NCI-H345 (cell line): ENCODE data around the gene RPL19.

Source experiments
- DNase-seq: peaks from one replicate; lab custom pipeline; 2025; lab: John Stamatoyannopoulos, UW

Gene RPL19

DNA sequence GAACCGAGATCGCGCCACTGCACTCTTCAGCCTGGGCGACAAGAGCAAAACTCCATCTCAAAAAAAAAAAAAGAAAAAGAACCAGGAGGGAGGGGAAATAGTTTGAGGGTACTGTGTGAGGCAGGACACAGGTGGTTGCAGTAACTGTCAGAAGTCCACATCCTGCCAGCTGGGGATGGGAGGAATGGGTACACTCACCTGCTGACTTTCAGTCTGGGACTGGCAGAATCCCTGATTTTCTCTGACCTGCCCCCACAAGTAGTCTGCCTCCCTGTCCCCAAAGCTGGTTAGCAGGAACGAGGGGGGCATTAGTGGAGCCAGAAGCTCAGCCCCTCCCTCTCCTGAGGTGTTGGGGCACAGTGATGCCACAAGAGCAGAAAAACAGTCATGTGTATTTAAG is 27.0 kb upstream of the RPL19 start:
- DNase-seq, result no peak

DNA sequence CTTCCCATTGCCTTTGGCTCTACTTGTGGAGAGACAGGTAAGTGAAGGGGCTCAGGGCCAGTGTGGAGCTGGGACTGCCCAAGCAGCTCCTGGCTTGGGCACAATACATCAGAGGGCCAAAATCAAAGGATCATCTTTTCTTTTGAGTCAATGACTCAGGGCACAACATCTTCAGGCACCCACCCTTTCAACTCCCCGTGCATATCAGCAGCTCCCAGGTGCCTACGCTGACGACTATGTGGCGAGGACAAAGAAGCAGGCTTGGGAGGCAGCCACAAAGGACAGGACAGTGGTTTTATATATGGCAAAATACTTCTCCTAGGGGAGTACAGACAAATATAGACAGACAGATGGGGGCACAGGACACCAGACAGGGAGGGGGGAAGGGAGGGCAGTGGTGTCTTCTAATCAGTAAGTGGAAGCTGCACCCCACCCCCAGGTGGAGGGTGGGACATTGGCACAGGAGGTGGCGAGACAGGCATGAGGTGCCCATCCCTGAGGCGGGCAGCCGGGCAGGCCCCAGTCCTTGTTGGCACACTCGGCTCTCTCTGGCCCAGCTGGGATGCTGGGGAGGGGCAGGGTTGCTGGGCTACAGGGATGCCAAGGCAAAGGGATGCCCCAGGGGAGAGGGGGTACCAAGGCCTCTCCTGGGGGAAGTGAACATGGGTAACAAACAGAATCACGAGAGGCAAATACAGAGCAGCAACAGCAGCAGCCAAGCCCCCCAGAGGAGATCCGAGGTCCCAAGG is 26.4 kb upstream of the RPL19 start:
- no peak for DNase-seq

DNA sequence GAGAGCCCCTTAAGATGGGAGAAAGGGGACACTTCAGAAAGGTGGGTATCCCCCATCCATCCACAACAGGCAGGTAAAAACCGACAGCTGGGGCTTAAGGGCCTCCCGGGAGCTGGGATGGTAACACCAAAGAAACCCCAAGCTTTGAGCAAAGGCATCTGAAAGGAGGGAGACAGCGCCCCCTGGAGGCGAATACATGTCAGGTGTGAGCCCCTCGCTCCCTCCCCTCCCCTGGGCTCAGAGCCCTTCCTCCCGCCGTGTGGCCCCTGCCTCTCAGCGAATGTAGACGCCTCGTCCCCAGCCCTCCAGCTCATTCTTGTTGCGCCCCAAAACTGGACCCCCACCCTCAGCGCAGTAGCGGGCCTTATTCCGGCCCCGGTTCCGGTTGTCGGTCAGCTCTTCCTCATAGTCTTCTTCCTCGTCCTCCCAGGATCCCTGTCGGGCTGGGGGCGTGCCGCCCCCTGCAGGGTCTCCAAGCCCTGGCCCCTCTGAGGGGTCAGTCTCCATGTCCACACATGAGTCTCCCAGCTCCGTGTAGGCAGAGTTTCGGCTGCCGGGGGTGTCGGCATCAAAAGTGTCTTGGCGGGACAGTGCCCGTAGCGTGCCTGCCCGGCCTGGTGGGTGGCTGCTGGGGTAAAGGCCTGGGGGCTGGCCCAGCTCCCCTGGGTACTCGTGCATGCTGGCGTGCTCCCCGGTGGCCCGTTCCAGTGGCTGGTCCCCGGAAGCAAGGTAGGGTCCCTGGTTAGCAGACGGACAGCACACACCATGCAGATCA is 25.0 kb upstream of the RPL19 start:
- peak; percentile 40 for DNase-seq

DNA sequence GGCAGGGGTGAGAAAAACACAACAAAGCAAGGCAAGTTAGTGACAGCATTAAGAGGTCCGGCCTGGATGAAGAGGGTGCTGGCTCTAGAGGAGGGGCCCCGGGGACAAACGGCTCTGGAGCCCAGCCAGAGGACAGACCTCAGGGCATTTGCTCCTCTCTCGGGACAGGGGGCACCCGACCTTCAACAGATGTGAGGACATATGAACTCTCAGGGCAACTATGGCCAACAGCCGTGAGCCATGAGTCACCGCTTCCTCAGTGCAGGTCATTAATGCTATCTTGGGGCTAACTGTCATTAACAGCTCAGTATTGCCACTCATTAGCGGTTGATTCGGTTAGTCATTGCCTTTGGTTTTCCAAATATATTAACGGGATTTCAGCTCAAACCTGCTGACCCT is 24.4 kb upstream of the RPL19 start:
- DNase-seq, result no peak

DNA sequence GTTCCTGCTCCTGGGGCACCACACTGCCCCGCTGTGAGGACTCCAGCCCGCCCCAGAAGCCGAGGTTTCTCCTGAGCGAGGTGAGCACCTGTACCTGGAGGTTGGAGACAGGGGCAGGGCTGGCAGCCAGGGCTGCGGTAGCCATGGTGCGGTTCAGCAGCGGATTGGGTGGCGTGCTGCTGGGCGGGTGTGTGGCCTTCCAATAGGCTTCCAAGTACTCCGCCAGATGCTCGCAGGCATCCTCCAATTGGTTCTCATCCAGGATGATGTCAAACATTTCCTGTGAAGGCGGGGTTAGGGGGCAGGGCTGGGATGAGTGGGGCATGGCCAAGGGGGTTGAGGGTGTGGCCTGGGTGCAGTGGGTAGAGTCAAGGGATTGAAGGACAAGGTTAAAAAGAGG is 22.8 kb upstream of the RPL19 start:
- no peak for DNase-seq

DNA sequence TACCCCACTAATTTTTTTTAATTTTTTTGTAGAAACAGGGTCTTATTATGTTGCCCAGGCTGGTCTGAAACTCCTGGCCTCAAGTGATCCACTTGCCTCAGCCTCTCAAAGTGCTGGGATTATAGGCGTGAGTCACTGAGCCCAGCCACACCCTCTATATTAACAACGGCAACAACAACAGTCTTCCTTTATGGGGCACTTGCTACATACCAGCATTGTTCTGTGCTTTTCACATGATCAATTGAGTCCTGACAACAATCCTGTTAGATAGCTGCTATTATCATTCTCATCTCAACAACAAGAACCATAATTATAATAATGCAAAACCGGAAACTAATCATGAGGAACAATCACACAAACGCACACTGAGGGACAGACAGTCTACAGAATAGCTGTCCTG is 21.5 kb upstream of the RPL19 start:
- no peak for DNase-seq

DNA sequence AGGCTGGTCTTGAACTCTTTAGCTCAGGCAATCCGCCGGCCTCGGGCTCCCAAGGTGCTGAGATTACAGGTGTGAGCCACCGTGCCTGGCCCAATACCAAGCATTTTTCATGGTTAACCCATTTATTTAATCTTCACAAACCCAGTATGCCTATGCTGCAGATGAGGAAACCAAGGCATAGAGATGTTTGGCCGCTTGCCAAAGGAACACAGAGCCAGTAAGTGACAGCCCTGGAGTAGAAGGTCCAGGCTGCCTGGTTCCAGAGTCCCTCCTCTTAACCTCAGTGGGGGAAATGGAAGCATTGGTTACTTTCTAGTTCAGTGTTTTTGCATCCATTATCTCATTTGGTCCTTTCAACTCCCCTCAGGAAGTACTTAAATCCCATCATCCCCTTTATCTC is 18.8 kb upstream of the RPL19 start:
- no peak for DNase-seq

DNA sequence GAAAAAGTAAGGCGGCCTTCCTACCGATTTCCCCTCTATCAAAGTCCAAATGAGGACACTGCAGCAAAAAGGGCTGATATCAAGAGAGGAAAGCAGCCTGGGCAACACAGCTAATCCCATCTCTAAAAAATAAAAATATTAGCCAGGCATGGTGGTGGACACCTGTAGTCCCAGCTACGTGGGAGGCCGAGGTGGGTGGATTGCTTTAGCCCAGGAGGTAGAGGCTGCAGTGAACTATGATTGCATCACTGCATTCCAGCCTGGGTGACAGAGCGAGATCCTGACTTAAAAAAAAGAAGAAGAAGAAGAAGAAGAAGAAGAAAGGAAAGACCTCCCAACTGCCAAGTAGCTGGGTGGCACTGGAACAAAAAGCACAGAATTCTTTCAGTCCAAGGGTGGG is 17.0 kb upstream of the RPL19 start:
- no peak for DNase-seq

DNA sequence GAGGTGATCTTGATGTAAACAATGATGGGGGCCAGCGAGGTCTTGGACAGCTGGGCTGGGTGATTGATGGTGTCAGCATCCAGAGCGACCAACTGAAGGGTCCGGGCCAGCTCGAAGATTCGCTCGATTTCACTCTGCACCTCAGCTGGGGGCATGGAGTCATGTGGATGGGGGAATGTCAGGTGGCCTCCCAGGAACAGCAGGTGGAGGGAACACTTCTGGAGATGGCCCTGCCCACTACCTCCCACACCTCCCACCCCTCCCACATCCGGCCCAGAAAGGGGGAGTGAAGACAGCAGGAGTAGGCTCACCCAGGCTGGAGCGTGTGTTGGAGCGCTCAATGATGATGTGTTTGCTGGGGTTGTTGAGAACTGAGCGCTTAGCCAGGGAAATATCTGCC is 16.4 kb upstream of the RPL19 start:
- no peak for DNase-seq

DNA sequence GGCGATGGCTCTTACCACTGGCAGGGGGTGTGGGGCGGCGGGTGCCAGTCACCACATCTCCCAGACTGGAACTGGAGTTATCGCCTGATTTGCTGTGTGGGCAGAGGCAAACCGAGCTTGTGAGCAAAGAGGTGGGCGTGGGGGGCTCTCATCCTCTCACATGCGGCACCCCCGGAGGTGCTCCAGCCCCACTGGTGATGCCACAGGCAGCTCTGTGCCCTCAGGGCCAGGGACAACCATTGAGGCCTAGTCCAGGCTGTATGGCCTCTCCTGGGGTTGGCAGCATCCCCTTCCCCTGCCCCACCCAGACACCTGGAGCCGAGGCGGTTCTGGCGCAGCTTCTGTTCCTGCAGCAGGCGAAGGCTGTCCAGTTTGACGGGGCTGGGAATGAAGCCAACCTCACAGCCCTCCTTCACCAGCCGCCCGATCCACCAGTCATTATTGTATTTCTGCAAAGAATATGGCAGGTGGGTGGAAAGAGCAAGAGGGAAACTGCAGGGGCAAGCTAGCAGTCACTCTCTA is 13.5 kb upstream of the RPL19 start:
- no peak for DNase-seq

DNA sequence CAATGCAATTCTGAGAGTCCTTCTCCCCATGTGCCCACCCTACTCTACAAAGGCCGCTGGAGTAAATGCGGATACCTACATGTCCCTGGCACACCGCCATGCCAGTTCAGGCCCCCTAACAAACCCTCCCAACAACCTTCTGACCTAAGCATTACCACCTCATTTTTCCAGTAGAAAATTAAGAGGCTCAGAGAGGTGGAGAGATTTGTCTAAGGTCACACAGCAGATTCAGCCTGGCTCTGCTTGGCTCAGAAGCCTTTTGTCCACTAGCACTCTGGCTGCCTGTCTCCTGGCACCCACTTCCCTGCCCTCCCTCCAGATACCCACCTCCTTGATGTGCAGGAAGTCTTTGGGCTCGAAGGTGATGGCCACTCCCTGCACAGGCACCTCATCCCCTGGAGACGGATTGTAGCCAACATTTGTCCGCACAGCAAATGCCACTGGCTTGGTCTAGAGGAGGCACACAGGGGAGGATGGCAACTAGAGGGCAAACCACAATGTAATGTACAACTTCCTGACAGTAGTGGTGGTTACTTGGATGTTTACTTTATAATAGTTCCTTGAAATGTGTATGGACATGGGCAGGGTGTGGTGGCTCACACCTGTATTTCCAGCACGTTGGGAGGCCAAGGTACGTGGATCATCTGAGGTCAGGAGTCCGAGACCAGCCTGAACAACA is 12.8 kb upstream of the RPL19 start:
- DNase-seq, result no peak

DNA sequence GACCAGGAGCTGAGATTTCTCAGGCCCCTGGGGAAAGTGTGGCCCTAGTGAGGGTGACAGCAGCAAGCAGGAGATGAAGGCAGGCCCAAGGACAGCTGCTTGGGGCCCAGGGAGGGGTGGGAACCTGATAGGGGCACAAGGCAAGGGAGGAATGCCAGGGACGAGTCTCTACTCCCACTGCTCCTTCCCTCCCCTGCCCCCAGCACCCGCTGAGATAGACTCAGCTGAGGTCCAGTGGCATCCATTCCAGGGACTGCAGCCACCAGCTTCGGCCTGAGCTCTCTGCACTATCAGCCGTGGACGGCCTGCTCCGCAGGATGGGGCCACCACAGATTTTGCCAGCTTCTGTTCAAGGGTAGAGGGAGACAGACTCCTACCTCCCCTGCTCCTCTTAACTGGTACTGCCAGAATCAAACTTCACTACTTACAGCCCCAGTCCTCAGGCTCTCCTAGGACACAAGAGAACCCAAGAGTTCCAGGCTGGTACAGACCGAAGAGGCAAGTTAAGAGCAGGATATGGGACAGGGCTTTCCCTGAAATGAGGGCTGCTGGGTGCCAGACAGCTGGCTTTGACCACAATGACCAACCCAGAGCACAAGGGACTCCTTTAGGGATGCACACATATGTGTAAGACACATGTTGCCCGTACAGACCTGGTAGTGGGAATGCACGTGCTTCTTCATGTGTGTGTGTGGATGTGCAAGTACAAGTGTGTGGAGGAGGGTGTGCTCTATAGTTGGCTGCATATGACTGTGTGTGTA is 8.2 kb upstream of the RPL19 start:
- DNase-seq, result no peak

DNA sequence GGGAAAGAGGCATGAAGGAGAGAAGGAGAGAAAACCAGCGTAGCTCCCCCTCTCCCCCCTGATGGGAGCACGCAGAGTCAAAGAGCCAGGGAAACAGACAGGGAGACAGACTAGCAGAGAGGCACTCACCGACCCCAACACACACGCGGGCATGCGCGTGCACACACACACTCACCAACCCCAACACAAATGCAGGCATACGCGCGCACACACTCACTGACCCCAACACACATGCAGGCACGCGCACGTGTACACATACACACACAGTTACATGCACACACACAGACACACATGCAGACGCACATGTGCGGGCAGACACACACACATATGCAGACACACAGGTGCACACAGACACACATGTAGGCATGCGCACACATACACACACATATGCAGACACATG is 7.2 kb upstream of the RPL19 start:
- no peak for DNase-seq

DNA sequence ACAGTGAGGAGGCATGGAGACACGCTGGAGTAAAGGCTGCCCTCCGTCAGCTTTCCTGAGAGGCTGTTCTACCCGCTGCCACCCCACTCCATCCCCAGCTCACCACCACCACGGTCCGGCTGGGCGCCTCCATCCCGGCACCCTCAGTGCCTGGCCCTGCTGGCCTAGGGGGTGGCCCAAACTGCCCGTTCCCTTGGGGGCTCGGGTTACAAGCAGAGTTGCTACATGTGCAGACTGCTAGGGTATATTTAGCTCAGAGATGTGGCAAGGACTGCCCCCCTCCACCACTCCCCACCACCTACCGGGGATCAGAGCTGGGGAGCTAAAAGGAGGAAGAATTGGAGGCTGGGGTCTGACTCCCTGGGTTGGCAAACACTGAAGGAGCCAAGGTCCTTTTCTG is 6.7 kb upstream of the RPL19 start:
- DNase-seq, result no peak

DNA sequence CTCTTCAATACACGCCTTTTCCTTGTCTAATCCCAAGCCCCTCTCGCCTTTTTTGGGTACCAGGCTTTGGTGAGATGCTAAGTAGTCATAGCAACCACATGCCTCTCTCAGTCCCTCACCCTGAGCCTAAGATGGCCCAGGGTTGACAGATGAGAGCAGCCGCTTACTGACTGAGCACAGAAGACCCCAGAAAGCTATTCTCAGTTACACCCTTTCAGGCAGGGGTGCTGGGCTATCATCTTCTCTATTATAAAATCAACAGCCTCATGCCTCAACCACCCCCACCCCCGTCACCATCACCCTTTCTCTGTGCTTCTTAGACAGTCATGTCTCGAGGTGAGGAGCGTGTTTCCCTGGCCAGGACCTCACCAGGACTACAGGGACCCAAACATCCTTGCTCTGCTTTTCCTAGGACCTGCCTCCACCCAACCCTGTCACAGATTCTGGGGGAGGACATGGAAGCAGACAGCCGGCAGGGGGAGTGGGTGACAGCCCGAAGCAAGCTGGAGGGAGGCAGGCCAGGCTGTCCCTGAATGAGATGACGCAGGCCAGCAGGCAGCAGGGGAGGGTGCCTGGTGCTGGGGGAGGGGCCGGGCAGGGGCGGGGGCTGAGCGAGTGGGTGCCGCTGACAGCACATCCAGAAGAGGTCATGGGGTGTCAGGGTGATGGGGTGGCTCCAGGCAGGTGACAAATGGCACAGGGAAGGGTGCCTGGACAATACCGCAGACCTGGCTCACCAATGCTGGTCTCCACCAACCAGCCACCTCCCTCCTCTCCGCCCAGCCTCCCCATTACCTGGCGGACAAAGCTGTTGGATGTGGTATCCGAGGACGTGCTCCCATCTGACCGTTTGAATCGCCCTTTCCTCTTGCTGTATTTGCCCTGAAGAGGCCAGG is 5.7 kb upstream of the RPL19 start:
- DNase-seq, result no peak

DNA sequence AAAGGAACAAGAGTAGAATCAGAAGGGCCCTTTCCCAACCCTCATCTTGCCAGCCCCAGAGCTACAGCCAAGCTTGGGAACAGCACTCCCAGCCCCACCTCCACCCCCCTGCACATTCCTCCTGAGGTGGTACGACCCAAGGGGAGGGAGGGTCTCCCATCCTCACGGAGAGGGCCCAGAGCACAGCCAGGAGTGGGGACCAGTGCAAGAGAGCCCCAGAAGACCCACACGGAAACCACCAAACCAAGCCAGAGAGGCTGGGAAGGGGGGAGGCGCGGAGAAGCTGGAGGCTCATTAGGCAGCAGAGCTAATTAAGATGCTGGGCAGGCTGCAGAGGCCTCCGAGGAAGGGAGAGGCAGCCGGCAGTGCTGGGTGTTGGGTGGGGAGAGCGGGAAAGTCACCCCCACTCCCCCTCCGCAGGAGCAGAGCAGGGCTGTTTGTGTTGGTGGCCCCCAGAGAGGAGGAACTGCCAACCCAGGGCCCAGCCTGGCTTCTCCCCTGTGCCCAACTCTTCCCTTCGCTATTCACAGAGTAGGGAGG is 5.0 kb upstream of the RPL19 start:
- no peak for DNase-seq

DNA sequence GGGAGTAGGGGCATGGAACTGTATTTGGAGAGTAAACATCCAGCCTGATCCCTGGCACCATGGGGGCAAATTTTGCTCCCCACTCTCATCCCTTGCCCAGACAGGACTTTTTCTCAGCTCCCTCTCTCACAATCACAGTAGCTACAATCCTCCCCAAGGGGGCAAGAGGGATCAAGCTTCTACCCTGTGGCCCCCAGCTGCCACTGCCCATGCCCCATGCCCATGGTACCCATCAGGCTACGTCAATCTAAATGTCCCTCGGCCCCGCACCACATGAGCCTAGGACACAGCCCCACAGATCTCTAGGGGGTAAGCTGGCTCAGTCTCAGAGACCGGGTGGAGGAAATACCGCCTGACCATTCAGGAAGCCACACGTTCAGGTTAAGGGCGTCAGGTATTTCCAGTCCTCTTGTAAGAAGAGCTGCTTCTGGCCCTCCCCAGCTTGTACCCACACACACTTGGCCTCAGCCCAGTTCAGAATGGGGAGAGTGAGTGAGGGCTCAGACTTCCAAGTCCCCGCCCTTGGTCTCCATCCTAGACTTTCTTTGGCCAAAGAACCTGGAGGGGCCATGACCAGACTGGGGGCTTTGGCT is 4.4 kb upstream of the RPL19 start:
- DNase-seq, result no peak

DNA sequence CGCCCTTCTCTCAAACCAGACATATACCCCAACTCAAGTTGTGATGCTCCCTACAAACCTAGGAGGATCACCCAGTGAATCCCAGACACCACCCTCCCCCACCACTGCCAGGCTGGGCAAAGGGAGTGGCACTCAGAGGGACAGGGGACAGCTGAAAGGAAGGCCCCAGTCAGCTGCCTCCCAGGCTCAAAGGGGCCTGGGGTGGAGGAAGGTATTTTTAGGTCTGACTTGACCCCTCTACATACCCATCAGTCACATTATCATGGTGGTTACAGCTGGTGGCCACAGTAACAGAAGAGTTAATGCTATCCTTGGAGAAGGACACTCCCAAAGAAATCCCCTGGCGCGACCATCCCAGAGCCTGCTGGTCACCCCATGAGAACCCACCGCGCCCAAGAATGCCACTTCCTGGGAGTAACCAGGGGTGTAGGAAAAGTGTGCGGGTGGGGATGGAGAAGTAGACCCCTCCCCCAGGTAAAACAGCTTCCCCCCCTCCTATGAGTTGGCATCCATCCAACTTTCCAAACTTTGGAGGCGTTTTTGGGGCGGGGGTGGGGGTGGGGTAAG is 3.8 kb upstream of the RPL19 start:
- no peak for DNase-seq

DNA sequence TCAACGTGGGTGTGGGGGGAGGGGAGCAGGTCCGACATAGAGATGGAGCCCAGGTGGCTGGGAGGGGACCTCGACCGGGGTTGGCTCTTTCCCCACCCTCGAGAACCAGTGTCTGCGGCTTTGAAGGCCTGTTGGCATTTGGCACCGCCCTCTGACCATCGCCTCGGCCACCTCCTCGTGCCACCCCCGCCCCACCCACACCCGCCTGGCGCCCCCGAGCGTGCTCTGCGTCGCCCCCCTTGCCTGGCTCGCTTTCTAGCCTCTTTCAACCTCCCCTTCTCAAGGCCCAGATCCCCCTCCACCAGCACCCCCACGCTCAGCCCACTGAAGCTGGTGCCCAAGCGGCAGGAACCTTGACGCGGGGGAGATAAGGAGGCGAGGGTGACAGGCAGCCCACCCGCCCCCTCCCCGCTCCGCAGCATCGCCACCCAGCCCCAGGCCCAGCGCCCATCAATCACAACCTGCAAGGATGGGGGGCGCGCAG is 3.2 kb upstream of the RPL19 start:
- DNase-seq, result peak; percentile 45
